ENCODE measurements around the gene ROR1.

Gene ROR1

DNA sequence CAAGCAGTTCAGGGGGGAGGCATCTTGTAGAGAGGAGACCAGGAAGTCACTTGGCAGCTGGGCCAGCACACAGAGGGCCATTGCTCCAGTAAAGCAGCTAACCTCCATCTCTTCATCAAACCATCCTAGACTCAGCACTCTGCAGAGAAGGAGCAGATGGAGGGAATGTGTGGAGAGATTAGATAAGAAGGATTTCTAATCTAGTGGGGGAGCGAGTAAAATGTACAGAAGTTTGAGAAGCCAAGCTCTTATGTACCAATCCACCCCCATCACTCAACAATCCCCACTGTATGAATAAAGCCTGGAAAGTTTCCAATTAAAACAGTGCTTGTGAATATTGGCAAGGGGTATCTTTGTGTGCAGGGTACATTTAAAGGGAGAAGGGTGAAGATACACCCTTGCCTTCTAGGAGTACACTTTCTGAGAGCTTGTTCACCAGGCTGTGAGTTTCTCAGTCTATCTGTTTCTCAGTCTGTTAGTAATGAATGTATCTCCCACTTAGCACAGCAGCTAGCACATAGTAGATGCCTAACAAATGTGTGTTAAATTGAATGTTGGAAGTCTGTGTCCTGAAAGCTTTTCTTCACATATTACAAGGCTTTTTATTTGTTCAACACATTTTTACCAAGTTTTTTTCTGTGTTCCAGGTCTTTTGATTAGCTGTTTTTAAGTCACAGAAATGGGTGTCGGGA is 286.9 kb downstream of the ROR1 start:
- DNase-seq (ENCODE audit: low spot score) = no peak

GRCh38 chr1:64061430-64062104 is 287.8 kb downstream of the ROR1 start:
- DNase-seq (ENCODE audit: low spot score) = no peak

- no peak for DNase-seq (ENCODE audit: low spot score)
These were observed 288.7 kb downstream of the ROR1 start for GRCh38 chr1:64062529-64062928.

DNA sequence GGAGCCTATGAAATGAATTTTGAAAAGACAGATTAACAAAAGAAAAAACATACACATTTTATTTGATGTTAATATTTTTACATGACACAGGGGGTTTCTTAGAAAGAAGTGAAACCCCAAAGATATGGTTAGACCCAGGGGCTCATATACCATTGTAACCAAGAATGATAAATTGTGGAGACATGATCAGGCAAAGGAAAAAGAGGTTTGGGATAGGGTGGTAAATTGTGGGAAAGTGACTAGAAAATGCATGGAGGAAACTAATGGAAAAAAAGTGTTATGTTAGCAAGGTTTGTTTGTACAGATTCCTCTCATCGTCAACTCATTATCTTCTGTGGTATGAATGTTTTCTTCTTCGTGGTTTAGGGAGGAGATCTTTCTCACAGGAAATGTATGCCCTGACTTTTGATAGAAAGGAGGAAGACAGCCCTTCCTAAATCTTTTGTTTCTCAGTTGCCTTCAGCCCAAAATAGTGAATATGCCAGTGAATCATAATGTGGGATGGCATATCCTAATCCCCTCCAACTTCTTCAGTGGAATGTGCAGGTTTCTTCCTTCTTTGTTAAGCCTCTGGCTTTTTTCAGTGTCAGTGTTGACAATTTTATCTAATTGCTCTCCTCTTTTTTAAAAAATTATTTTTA is 289.2 kb downstream of the ROR1 start:
- no peak for DNase-seq (ENCODE audit: low spot score)

DNA sequence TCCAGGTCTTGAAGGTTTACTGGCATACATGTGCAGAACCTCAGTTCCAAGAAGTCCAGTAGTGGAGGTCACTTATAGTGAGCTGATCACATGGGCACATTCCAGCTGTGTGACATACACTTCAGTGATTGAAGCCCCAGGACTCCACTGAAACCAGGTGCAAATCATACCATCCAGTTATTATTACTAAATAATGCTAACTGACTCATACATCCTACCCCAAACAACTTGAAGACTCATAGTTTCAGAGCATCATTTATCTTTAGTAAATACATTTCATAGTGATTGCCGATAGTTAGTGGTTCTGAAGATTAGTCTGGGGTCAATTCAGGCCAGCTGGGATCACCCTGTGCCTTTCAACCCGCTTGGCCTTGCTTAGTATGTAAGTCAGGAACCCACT is 291.8 kb downstream of the ROR1 start:
- no peak for DNase-seq (ENCODE audit: low spot score)

DNA sequence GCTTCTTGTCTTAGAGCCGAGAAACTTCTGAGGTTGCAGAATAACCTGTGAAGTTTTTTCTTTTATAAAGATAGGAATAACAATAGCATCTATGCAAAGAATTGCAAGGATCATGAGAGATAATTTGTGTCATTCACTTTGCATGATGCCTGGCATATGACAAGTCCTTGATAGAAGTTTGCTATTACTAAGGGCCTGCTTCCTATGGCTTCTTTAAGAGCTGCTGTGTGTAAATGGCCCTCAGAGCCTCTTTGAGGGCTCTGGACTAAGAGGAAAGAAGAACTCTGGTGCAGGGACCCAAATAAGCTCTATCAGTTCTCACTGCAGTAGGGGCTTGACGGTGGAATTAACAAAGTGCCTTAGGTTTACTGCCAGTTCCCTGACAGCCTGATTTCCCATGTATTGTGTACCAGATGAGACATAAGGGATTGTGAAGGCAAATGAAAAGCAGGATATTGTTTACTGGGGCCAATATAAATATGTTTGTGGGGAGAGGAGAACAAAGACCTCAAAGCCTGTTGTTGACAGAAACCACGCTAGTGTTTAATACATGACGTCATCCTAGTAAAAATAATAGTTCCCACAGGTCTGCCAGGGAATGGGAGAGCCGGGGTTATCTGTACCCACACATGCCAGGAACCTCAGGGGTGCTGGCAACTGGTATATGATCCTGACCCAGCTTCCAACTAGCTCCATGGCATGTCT is 298.4 kb downstream of the ROR1 start:
- no peak for DNase-seq (ENCODE audit: low spot score)

DNA sequence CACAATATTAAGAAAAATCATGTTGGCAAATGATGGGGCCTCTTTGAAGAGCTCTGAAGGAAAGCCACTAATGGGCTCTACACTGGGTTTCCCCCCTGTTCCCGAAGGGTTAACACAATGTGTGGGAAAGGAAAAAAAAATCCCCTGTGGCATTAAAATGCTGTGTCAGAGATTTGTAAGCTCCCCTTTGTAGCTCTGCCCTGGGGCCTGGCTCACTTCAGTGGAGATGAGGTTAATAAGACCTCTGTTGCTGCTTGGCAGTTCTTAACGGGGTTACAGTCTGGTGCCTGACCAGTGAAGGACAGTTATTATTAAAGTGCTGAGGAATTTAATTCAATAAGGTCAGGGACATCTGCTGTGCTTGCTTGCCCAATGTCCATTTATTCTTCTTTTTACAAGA is 299.9 kb downstream of the ROR1 start:
- no peak for DNase-seq (ENCODE audit: low spot score)

GRCh38 chr1:64074767-64075166 is 300.9 kb downstream of the ROR1 start:
- DNase-seq (ENCODE audit: low spot score) = no peak

DNA sequence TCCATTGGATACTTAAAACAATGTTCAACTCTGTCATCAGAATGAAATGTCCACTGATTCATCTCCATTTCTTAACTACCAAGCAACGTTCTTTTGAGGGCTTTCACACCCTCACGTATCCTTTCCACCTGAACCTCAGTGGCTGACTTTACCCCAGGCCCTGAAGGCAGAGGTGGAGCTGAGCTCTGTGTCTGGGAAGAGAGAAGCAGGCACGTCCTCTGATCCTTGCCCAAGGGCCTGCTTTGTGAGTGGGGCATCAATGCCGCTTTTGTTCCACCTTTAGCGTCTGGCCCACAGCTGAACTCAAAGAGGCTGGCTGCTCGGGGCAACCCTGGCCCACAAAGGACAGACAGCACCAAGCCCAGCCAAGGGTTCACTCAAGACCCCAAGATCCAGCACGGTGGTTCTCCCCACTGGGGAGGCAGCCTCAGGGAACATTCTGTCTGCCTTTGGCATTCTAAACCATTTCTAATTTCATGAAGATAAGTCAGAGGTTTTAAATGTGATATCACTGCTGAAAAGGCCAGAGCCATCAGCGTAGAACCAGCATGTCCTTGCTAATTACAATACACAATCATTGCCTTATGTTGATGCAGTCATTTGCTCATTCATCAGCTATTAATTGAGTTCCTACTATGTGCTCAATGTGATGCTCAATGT is 303.6 kb downstream of the ROR1 start:
- DNase-seq (ENCODE audit: low spot score) = no peak

GRCh38 chr1:64080941-64081562 is 307.2 kb downstream of the ROR1 start:
- no peak for DNase-seq (ENCODE audit: low spot score)

DNA sequence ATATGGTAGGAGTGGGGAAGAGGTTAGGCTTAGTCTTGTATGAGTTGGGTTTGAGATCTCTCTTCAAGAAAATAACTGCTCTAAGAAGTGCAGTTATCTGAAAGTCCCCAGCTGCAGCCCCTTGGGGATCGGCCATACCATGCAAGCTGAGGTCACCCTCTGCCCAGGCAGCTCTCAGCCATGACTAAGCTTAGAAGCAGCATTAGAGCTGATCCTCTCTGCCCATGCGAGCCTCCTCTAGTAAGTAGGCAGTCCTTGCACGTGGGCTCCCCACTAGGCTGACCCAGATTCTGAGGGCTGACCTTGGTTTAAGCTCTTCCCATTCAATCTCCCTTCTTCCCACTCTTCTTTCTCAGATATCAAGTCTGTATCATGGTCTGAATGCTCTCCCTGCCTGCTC is 308.6 kb downstream of the ROR1 start:
- no peak for DNase-seq (ENCODE audit: low spot score)

GRCh38 chr1:64084451-64084850 is 310.6 kb downstream of the ROR1 start:
- DNase-seq (ENCODE audit: low spot score) = no peak

DNA sequence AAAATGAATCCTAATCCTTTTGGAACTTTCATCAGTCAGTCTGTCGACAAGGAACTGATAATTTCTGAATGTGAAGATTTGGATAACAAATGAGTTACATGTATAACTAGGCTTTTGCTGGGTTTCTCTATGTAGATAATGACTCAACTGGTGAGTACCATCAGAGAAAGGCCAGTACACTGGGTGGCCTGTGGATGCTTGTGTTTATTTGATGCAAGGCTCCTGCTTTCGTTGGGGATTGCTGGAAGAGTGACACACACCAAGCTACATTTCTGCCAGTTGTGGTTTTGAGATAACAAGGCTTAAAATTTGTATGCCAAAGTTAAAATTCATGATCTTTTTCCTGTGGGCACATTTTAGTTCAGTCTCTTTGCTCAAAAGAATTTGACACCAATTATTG is 314.0 kb downstream of the ROR1 start:
- DNase-seq (ENCODE audit: low spot score) = no peak

DNA sequence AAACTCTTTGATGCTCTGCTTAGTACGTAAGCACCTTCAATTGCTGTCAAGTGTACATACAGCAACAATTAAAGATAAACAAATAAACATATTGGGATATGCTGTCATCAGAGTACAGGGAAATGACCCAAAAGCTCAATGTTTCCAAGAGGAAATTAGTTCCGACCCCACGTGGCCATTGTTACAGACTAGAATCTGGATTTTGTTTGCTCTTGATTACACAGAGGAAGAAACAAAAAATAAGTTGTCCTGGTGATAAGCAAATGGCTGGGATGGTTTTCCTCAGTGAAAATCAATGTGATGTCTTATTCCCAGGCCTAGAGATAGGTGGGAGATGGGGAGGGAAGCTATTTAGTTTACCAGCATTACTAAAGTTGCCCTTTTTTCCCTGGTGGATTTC is 316.6 kb downstream of the ROR1 start:
- DNase-seq (ENCODE audit: low spot score) = no peak

- DNase-seq (ENCODE audit: low spot score) = no peak
These were observed 319.1 kb downstream of the ROR1 start for GRCh38 chr1:64092851-64093371.

GRCh38 chr1:64093941-64094340 is 320.1 kb downstream of the ROR1 start:
- DNase-seq (ENCODE audit: low spot score) = no peak

DNA sequence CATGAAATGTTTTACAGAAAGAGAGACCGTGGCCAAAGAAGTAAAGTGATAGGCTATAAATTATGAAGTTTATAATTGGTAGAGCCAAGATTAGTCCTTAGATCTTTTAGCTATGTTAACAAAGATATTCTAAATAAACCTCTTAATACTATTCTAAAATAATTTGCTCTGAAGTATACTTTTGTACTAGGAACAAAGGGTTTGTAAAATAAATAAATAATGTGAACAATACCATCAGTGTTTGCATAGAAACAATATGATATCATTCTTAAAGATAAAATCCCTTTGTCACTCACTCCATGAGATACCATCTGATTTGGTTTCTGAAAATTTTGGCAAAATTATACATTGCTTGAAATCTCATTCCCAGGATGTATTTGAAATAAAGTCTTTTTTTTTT is 322.0 kb downstream of the ROR1 start:
- no peak for DNase-seq (ENCODE audit: low spot score)

DNA sequence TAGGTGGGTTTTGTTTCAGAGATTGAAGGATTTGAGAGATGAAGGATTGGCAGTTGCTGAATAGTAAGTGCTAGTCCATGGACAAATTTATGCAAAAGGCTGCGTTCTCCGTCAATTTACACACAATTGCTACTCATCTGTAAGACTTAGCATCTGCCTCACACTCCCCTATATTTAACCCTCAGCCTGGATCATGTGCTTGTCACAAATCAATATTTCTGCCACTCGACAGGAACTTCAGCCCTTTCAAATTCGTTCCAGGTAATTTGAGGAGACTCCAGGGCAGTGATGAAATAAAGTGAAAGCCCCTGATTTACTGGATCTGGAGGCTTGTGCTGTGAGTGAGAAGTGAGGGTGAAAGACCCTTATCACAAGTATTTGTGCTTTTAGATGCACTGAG is 324.0 kb downstream of the ROR1 start:
- DNase-seq (ENCODE audit: low spot score) = no peak

DNA sequence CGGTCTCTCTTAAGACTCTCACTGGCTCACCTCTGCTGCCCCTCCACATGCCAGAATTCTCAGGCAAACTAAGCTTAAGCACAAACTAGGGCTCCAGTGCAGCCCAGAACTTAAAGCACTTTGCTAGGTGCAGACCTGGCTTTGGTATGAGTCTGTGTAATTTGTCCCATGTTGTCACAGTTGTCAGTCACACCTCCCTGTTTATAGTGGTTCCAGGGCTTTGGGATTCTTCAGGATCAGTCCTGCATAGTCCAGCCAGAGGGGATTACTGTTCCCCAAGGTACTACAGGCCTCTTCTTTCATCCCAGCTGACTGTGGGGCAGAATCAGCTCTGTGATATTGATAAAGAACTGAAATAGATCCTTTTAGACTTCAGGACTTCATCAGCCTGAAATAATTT is 324.6 kb downstream of the ROR1 start:
- no peak for DNase-seq (ENCODE audit: low spot score)

- DNase-seq (ENCODE audit: low spot score) = no peak
These were observed 325.2 kb downstream of the ROR1 start for GRCh38 chr1:64098846-64099582.

DNA sequence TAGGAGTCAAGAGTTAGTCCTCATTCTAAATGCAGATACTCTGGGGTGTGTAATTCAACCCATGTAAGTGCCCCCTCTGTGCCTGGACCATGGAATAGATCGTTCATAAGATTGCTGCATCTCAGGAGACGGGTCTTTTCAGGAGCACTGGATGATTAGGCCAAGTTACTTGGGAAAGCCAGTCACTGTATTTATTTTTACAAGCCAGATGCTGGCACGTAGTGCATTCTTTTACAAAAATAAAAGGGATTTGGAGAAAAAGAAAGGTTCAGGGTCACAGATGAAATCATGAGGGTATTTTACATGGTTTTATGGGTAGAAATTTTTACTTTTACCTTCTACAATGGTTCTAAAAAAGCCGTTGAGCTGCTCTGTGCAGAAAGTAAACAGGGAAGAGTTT is 327.0 kb downstream of the ROR1 start:
- DNase-seq (ENCODE audit: low spot score) = no peak
